ENCODE results near the gene MSANTD7.
"Not testable (repeated sequence)": the region's sequence is repeated elsewhere in the genome, so short reads cannot be mapped to it uniquely, and the experiment has no call there.

MSANTD7 gene

GRCh38 chr10:14837757-14838581 is at the start of gene MSANTD7, which contains the start of the genes CDNF and HSPA14:
TSS of gene MSANTD7 (plus strand) at chr10:14838306. CDS start at chr10:14842285, 3,979 bp downstream.
TSS of gene CDNF (minus strand) at chr10:14838037. CDS start at chr10:14837946, 91 bp downstream.
TSS of gene HSPA14 (plus strand) at chr10:14838306. CDS start at chr10:14838403, 97 bp downstream.
- in situ Hi-C loops (cut with HindIII; ENCODE audit: low pct_ligation_motif_present, low pct_unique_long_range_greater_than_20kb, low sequenced_read_pairs): no loop called here
- DNase-seq: peak; percentile 99

DNA sequence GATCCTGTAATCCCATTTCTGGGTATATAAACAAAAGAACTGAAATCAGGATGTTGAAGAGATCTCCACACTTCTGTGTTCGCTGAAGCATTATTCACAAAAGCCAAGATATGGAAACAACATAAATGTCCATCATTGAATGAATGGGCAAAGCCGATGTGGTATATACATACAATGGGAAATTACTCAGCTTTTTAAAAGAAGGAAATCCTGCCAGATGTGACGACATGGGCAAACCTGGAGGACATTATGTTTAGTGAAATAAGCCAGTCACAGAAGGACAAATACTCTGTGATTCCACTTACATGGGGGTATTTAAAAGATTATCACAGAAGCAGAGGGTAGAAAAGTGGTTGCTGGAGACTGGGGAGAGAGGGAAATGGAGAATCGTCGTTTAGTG is 39.5 kb upstream of the MSANTD7 start:
- in situ Hi-C loops (cut with HindIII; ENCODE audit: low pct_ligation_motif_present, low pct_unique_long_range_greater_than_20kb, low sequenced_read_pairs): no loop called here
- DNase-seq: no peak

- in situ Hi-C loops (cut with HindIII; ENCODE audit: low pct_ligation_motif_present, low pct_unique_long_range_greater_than_20kb, low sequenced_read_pairs): no loop called here
- no peak for DNase-seq
Measured at GRCh38 chr10:14800397-14800796, 37.7 kb upstream of the MSANTD7 start.

DNA sequence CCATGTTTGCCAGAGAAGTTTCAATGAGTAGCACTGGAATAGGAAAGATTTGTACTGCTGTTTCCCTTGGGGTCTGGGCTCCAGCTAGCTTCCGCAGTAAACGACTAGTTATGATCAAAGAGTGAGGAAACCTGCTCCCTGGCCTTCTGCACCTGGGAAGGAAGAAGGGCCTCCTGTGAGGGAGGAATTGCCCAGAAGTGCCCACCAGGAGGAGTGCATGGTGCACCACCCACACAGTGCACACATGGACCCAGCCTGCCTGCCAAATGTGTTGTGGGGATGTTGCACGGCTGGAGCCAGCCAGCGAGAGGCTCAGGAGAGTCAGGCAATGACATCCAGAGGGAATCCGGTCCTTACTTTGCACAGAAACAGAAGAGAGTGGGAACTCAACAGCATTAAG is 36.4 kb upstream of the MSANTD7 start:
- in situ Hi-C loops (cut with HindIII; ENCODE audit: low pct_ligation_motif_present, low pct_unique_long_range_greater_than_20kb, low sequenced_read_pairs): no loop called here
- DNase-seq: no peak

GRCh38 chr10:14803827-14804226 is 34.3 kb upstream of the MSANTD7 start:
- in situ Hi-C loops (cut with HindIII; ENCODE audit: low pct_ligation_motif_present, low pct_unique_long_range_greater_than_20kb, low sequenced_read_pairs): no loop called here
- DNase-seq: no peak

GRCh38 chr10:14806318-14806717 is 31.8 kb upstream of the MSANTD7 start:
- in situ Hi-C loops (cut with HindIII; ENCODE audit: low pct_ligation_motif_present, low pct_unique_long_range_greater_than_20kb, low sequenced_read_pairs): no loop called here
- DNase-seq: no peak

GRCh38 chr10:14810969-14811953 is 26.8 kb upstream of the MSANTD7 start:
- in situ Hi-C loops (cut with HindIII; ENCODE audit: low pct_ligation_motif_present, low pct_unique_long_range_greater_than_20kb, low sequenced_read_pairs): no loop called here
- DNase-seq: no peak

GRCh38 chr10:14812271-14812670 is 25.8 kb upstream of the MSANTD7 start:
- in situ Hi-C loops (cut with HindIII; ENCODE audit: low pct_ligation_motif_present, low pct_unique_long_range_greater_than_20kb, low sequenced_read_pairs): no loop called here
- DNase-seq: peak; percentile 4

GRCh38 chr10:14815681-14816080 is 22.4 kb upstream of the MSANTD7 start:
- no peak for DNase-seq
- in situ Hi-C loops (cut with HindIII; ENCODE audit: low pct_ligation_motif_present, low pct_unique_long_range_greater_than_20kb, low sequenced_read_pairs): no loop called here

DNA sequence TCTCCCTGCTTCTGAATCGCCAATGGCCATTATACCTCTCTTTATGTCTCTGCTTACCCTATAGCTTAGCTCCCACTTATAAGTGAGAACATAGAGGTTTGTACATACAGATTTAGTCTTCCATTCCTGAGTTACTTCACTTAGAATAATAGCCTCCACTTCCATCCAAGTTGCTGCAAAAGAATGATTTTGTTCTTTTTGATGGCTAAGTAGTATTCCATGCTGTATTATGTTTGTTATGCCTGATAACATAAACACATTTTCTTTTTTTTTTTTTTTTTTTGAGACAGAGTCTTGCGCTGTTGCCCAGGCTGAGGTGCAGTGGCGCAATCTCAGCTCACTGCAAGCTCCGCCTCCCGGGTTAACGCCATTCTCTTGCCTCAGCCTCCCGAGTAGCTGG is 21.4 kb upstream of the MSANTD7 start:
- DNase-seq; in situ Hi-C loops (cut with HindIII; ENCODE audit: low pct_ligation_motif_present, low pct_unique_long_range_greater_than_20kb, low sequenced_read_pairs): not testable (repeated sequence)

- in situ Hi-C loops (cut with HindIII; ENCODE audit: low pct_ligation_motif_present, low pct_unique_long_range_greater_than_20kb, low sequenced_read_pairs): no loop called here
- peak; percentile 47 for DNase-seq
Measured at GRCh38 chr10:14820010-14820774, 17.9 kb upstream of the MSANTD7 start.

DNA sequence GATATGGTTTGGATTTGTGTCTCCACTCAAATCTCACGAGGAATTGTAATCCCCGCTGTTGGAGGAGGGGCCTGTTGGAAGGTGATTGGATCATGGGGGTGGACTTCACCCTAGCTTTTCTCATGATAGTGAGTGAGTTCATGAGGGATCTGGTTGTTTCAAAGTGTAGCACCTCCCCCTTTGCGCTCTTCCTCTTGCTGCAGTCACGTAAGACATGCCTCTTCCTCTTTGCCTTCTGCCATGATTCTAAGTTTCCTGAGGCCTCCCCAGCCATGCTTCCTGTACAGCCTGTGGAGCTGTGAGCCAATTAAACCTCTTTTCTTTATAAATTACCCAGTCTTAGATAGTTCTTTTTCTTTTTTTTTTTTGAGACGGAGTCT is 17.3 kb upstream of the MSANTD7 start:
- in situ Hi-C loops (cut with HindIII; ENCODE audit: low pct_ligation_motif_present, low pct_unique_long_range_greater_than_20kb, low sequenced_read_pairs): no loop called here
- DNase-seq: no peak

DNA sequence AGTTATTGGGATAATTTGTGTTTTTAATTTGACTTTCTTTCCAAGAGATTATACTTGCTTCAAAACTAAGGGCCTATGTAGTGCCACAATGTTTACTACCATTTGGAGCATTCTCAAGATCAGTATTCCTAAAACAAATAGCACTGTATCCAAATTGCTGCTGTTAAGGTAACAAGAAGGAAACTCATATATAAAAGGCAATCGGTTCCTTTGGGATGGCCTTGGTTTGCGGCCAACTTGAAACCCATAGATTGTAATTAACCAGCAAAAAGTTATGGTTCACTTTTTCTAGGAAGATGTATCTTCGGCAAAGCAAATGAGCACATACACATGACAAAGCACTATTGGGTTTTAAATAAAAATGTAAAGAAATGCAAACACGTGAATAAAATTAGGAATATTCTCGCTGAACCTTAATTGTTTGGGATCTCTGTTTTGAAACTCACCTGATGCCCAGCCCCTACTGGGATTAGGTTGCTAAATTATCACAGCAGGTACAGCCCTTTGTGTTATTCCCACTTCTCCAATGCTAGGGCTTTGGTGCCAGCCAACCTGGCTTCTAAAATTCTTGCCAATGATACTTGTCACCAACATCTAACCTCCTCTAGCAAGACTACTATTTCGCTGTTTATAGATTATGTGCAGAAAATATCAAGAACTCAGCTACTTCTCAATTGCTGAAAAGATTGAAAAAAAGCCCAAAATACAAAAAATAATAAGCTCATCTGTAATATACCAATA is 16.3 kb upstream of the MSANTD7 start:
- no peak for DNase-seq
- in situ Hi-C loops (cut with HindIII; ENCODE audit: low pct_ligation_motif_present, low pct_unique_long_range_greater_than_20kb, low sequenced_read_pairs): no loop called here

DNA sequence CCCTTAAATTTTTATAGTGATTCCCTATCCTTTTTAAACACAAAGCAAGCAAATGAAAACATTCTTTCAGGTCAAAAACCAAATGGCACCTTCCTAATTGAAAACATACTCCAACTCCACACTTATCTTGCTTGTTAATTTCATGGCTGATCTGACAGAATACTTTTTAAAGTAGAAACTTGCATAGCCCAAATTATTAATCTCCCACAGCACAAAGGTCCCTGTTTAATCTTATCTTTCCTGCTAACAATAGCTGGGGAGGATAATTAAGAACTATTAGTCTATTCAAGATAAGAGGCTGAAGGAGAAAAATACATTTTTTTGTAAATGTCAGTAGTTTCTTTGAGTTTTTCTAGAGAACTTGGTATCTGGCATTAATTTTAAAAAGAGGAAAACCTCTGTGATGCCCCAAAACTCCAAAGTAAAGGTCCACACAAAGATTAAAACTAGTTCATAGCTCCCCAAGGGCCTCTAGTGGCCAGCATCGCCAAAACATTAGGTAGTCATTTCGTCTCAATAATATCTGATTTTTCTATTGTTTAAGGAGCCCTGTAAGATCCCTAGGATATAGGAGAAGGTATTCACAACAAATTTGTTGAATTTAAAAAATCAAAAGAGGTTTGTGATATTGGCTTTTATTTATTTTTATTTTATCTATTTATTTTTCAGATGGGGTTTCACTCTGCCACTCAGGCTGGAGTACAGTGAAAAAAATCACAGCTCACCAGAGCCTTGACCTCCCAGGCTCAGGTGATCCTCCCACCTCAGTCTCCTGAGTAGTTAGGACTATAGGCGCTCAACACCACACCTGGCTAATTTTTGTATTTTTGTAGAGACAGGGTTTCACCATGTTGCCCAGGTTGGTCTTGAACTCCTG is 15.0 kb upstream of the MSANTD7 start:
- DNase-seq: peak; percentile 56
- in situ Hi-C loops (cut with HindIII; ENCODE audit: low pct_ligation_motif_present, low pct_unique_long_range_greater_than_20kb, low sequenced_read_pairs): no loop called here

DNA sequence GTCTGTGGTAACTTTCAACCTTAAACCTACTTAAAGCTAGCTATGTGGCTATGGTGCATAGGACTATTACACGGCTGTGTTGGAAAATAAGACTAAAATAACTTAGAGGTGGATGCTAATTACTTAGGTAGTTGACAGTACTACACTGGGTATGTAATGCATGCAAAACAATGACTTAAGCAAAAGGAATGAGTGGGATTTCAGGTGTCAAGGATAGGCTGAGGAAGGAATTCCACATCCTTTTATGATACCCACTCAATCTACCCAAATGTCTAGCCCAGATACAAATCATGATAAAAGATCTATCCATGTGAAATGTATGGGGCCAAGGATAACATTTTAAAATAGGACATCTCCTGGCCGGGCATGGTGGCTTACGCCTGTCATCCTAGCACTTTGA is 14.1 kb upstream of the MSANTD7 start:
- in situ Hi-C loops (cut with HindIII; ENCODE audit: low pct_ligation_motif_present, low pct_unique_long_range_greater_than_20kb, low sequenced_read_pairs): no loop called here
- no peak for DNase-seq

DNA sequence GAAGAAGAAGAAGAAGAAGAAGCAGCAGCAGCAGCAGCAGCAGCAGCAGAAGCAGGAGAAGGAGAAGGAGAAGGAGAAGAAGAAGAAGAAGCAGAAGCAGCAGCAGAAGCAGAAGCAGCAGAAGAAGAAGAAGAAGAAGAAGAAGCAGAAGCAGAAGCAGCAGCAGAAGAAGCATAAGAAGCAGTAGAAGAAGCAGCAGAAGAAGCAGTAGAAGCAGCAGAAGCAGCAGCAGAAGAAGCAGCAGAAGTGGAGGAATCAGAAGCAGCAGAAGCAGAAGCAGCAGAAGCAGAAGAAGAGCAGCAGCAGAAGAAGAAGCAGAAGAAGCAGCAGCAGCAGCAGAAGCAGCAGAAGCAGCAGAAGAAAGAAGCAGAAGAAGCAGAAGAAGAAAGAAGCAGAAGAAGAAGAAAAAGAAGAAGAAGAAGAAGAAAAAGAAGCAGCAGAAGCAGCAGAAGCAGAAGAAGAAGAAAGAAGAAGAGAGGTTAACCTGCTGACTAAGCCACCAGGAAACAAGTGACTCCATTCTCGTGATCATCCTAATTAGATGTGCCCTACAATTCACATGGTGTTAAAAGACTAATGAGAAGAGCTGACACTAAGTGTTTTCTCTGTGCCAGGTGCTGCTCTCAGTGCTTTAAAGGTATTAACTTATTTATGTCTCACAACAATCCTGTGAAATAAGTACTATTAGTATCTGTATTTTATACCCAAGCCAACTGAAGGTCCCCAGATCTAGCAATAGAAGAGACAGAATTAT is 11.9 kb upstream of the MSANTD7 start:
- in situ Hi-C loops (cut with HindIII; ENCODE audit: low pct_ligation_motif_present, low pct_unique_long_range_greater_than_20kb, low sequenced_read_pairs): no loop called here
- no peak for DNase-seq

All from ACHN (cell line).